GM19395 (cell line): Measurements from ENCODE around the gene MESP1.

Experiments used
- ATAC-seq: cut with Tn5 transposase; IDR thresholded peaks from one replicate; pipeline ENCODE4 v1.9.1; 2021; ENCODE audit warnings: mild to moderate bottlenecking, moderate library complexity; ENCODE audit not compliant: unreplicated experiment

The MESP1 gene

GRCh38 chr15:89760303-89761008, 9.4 kb upstream of the MESP1 start:
- peak; percentile 76 for ATAC-seq

- no peak for ATAC-seq
Measured at GRCh38 chr15:89759835-89760234, 8.8 kb upstream of the MESP1 start.

- ATAC-seq = no peak
Measured at GRCh38 chr15:89758981-89759380, 7.9 kb upstream of the MESP1 start.

- ATAC-seq = no peak
Measured at GRCh38 chr15:89758283-89758682, 7.2 kb upstream of the MESP1 start.

- ATAC-seq = no peak
Measured at GRCh38 chr15:89756897-89757296, 5.8 kb upstream of the MESP1 start.

GRCh38 chr15:89755701-89756100, 4.7 kb upstream of the MESP1 start:
- ATAC-seq = no peak

GRCh38 chr15:89754361-89755154, 3.5 kb upstream of the MESP1 start:
- ATAC-seq = no peak

- ATAC-seq = no peak
Measured at GRCh38 chr15:89753855-89754254, 2.8 kb upstream of the MESP1 start.

GRCh38 chr15:89751748-89752147, 699 bp upstream of the MESP1 start:
- ATAC-seq = no peak

- ATAC-seq = no peak
Measured at GRCh38 chr15:89749951-89750559, 994 bp downstream of the MESP1 start.

GRCh38 chr15:89749526-89749925, 1.5 kb downstream of the MESP1 start:
- ATAC-seq = no peak

- ATAC-seq = no peak
Measured at GRCh38 chr15:89749054-89749453, 2.0 kb downstream of the MESP1 start.

GRCh38 chr15:89747708-89748682, 3.1 kb downstream of the MESP1 start:
- no peak for ATAC-seq

- ATAC-seq = no peak
Measured at GRCh38 chr15:89746386-89746780, 4.7 kb downstream of the MESP1 start.

- no peak for ATAC-seq
Measured at GRCh38 chr15:89745768-89746167, 5.3 kb downstream of the MESP1 start.

- no peak for ATAC-seq
Measured at GRCh38 chr15:89745131-89745530, 5.9 kb downstream of the MESP1 start.

- ATAC-seq = no peak
Measured at GRCh38 chr15:89743594-89743993, 7.5 kb downstream of the MESP1 start.

GRCh38 chr15:89743011-89743410, 8.0 kb downstream of the MESP1 start:
- no peak for ATAC-seq

- ATAC-seq = no peak
Measured at GRCh38 chr15:89740137-89740536, 10.9 kb downstream of the MESP1 start.

- no peak for ATAC-seq
Measured at GRCh38 chr15:89735773-89736172, 15.3 kb downstream of the MESP1 start.
